Measurements from ENCODE around the gene ENOX2. TPM values are rescaled to one million over a fixed set of nuclear protein-coding genes. Genes with fewer than 3 reads are reported as not detected.

ENOX2 gene
- total RNA-seq, 1 donor from 2014 or later = 13.6 TPM

DNA sequence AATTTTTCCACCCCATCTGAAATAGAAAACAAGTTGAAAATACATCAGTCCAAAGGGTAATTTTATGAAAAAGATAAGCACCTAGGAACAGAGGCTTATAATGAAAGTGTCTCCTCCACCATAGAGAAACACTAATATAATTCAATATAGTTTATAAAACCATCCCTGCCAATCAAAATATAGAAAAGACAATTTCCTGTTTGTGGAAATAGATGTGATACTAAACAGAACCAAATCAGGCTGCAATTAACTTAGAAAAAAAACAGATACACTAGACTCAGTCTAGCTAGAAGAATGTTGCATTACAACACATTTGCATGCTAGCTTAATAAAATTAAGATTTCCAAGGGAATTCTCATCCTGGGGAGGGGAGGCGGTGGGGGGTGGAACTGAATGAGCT is 68.2 kb downstream of the ENOX2 start:
- Mint-ChIP-seq H3K27ac (ENCODE audit: unreplicated experiment) (no peak overlapping the region), H3K27me3 (ENCODE audit: unreplicated experiment) (no peaks in the 10 kb centered on the region), H3K36me3 (ENCODE audit: unreplicated experiment) (no peaks in the 10 kb centered on the region), H3K4me3 (ENCODE audit: unreplicated experiment) (no peak overlapping the region), H3K9me3 (ENCODE audit: unreplicated experiment) (no peaks in the 10 kb centered on the region), H3K4me1 (ENCODE audit: unreplicated experiment) (peaks cover 10% of the 10 kb centered on the region)
- TF ChIP-seq, protein P1, sequence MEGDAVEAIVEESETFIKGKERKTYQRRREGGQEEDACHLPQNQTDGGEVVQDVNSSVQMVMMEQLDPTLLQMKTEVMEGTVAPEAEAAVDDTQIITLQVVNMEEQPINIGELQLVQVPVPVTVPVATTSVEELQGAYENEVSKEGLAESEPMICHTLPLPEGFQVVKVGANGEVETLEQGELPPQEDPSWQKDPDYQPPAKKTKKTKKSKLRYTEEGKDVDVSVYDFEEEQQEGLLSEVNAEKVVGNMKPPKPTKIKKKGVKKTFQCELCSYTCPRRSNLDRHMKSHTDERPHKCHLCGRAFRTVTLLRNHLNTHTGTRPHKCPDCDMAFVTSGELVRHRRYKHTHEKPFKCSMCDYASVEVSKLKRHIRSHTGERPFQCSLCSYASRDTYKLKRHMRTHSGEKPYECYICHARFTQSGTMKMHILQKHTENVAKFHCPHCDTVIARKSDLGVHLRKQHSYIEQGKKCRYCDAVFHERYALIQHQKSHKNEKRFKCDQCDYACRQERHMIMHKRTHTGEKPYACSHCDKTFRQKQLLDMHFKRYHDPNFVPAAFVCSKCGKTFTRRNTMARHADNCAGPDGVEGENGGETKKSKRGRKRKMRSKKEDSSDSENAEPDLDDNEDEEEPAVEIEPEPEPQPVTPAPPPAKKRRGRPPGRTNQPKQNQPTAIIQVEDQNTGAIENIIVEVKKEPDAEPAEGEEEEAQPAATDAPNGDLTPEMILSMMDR (IDR thresholded peaks at IDR 0.05) = no peak
- no peak for DNase-seq (ENCODE audit: extremely low spot score, unreplicated experiment)

DNA sequence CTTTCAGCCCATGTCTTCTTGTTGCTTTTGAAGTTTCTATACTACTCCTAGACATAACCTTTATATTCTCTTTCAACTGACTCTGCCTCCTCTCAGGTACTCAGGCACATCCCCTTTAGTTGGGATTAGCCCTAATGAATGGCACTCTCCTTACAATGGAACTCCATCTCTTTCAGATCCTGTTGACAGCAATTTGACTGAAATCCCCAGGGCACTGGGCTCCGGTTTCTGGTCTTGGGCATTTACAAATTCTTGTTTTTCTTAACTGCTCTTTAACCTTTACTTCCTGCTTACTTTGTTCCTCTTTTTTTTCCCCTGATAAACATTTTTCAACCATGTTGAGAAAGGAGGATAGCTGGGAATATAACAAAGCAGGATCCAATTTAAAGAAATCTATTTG is 68.9 kb downstream of the ENOX2 start:
- Mint-ChIP-seq H3K27me3 (ENCODE audit: unreplicated experiment) (no peaks in the 10 kb centered on the region), H3K4me1 (ENCODE audit: unreplicated experiment) (peaks cover 10% of the 10 kb centered on the region), H3K36me3 (ENCODE audit: unreplicated experiment) (no peaks in the 10 kb centered on the region), H3K4me3 (ENCODE audit: unreplicated experiment) (no peak overlapping the region), H3K27ac (ENCODE audit: unreplicated experiment) (no peak overlapping the region), H3K9me3 (ENCODE audit: unreplicated experiment) (no peaks in the 10 kb centered on the region)
- TF ChIP-seq, protein P1 (IDR thresholded peaks at IDR 0.05) = no peak
- no peak for DNase-seq (ENCODE audit: extremely low spot score, unreplicated experiment)

DNA sequence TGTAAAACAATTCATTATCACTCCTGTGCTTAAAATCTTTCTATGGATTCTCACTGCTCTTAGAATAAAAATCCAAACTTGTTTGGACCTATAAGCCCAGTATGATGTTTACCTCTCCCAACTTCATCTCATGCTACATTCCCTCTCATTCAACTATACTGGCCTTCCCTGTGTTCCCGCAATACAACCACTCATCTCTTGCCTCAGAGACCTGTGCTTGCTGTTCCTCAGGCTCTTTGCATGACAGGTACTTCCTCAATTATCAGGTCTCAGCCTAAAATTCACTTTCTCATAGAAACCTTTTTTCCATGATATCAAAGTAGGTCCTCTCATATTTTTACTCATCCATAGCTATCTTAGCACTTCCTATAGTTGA is 71.7 kb downstream of the ENOX2 start:
- Mint-ChIP-seq H3K4me1 (ENCODE audit: unreplicated experiment) (peaks cover 10% of the 10 kb centered on the region), H3K27ac (ENCODE audit: unreplicated experiment) (no peak overlapping the region), H3K4me3 (ENCODE audit: unreplicated experiment) (no peak overlapping the region)

DNA sequence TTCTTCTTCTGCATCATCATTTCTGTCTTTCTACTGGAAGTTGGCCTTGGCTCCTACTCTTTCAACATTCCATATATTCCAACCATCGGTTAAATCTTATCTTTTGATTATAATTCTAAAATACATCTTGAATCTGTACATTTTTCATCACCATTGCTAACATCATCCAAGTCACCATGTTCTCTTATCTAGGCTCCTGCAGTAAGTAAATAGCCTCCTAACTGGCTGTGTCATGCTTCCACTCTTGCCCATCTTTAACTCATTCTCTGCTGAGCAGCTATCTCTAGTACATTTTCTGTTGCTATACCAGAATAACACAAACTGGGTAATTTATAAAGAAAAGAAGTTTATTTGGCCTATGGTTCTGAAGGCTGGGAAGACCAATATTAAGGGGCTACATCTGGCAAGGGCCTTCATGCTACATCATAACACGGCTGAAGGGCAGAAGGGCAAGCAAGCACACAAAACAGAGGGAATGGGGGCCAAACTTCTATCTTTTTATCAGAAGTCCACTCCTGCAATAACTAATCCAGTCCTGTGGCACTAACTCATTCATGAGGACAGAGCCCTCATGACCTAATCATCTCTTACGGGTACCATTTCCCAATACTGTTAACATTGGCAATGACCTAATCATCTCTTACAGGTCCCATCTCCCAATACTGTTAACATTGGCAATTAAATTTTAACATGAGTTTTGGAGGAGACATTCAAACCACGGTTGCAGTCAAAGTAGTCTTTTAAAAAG is 72.2 kb downstream of the ENOX2 start:
- Mint-ChIP-seq H3K4me3 (ENCODE audit: unreplicated experiment) (no peak overlapping the region), H3K9me3 (ENCODE audit: unreplicated experiment) (no peaks in the 10 kb centered on the region), H3K4me1 (ENCODE audit: unreplicated experiment) (peaks cover 10% of the 10 kb centered on the region), H3K27ac (ENCODE audit: unreplicated experiment) (no peak overlapping the region), H3K36me3 (ENCODE audit: unreplicated experiment) (no peaks in the 10 kb centered on the region), H3K27me3 (ENCODE audit: unreplicated experiment) (no peaks in the 10 kb centered on the region)
- TF ChIP-seq, protein P1 (IDR thresholded peaks at IDR 0.05) = no peak
- no peak for DNase-seq (ENCODE audit: extremely low spot score, unreplicated experiment)

More for the DNA sequence above, 71.7 kb downstream of the ENOX2 start:
- Mint-ChIP-seq H3K9me3 (ENCODE audit: unreplicated experiment) (no peaks in the 10 kb centered on the region), H3K36me3 (ENCODE audit: unreplicated experiment) (no peaks in the 10 kb centered on the region), H3K27me3 (ENCODE audit: unreplicated experiment) (no peaks in the 10 kb centered on the region)
- no peak for DNase-seq (ENCODE audit: extremely low spot score, unreplicated experiment)
- TF ChIP-seq, protein P1 (IDR thresholded peaks at IDR 0.05) = no peak

DNA sequence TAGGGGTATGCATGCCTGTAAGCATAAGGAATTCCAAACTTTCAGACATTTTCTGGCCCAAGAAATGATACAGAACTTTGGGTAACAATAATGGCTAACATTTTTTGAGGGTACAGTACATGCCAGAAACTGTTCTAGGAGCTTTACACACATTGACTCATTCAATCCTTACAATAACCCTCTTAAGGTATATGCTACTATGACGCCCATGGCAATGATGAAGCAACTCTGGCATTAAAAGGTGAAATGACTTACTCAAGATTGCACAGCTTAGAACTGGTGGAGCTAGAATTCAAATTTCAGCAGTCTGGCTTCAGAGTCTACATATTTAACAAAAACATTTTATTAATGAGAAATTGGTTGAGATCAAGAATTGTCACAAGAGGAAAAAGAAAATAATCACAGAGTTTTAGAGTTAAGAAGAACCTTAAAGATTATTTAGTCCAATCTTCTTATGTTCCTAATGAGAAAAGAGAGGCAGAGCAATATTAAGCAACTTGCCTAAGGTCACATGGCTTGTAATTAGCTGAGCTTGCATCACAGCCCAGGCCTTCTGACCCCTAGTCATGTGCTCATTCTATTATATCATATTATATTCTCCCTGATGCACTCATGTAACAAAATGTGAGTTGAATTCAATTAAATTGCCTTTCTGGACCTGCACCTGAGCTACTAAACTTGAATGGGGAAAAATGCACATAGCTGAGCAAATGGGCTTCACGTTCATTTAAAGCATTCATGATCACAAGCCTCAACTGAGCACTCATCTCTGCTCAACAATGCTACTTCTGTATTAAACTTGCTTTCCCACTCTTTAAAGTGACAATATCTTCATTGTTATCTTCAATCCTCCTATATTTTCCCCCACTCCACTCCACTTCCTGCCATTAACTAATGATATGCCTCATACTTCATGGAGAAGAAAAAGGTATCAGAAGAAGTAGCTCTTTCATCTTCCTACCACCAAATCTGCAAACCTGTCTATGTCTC is 73.2 kb downstream of the ENOX2 start:
- Mint-ChIP-seq H3K4me1 (ENCODE audit: unreplicated experiment) (peaks cover 9% of the 10 kb centered on the region), H3K4me3 (ENCODE audit: unreplicated experiment) (no peak overlapping the region), H3K9me3 (ENCODE audit: unreplicated experiment) (no peaks in the 10 kb centered on the region), H3K36me3 (ENCODE audit: unreplicated experiment) (no peaks in the 10 kb centered on the region), H3K27ac (ENCODE audit: unreplicated experiment) (no peak overlapping the region), H3K27me3 (ENCODE audit: unreplicated experiment) (no peaks in the 10 kb centered on the region)
- TF ChIP-seq, protein P1 (IDR thresholded peaks at IDR 0.05) = no peak
- no peak for DNase-seq (ENCODE audit: extremely low spot score, unreplicated experiment)

All from osteocyte (in vitro differentiated cells).